HG03039 (cell line): ENCODE measurements around the gene KIAA0513.

Experiments used
- ATAC-seq: cut with Tn5 transposase; IDR thresholded peaks from one replicate; pipeline ENCODE4 v1.9.1; 2021; ENCODE audit warnings: mild to moderate bottlenecking, moderate library complexity; ENCODE audit not compliant: unreplicated experiment

Gene KIAA0513

GRCh38 chr16:85084841-85085510 is 57.4 kb downstream of the KIAA0513 start:
- no peak for ATAC-seq

- no peak for ATAC-seq
Observed at GRCh38 chr16:85085721-85086120, 58.1 kb downstream of the KIAA0513 start.

GRCh38 chr16:85086347-85087291 is 59.0 kb downstream of the KIAA0513 start:
- no peak for ATAC-seq

GRCh38 chr16:85087899-85088569 is 60.4 kb downstream of the KIAA0513 start:
- no peak for ATAC-seq

- ATAC-seq: no peak
Observed at GRCh38 chr16:85088570-85089199, 61.1 kb downstream of the KIAA0513 start.

- ATAC-seq: no peak
Observed at GRCh38 chr16:85089525-85089924, 61.9 kb downstream of the KIAA0513 start.

- ATAC-seq: no peak
Observed at GRCh38 chr16:85090181-85090580, 62.6 kb downstream of the KIAA0513 start.

- no peak for ATAC-seq
Observed at GRCh38 chr16:85090873-85091521, 63.4 kb downstream of the KIAA0513 start.

- no peak for ATAC-seq
Observed at GRCh38 chr16:85091522-85091910, 63.9 kb downstream of the KIAA0513 start.

GRCh38 chr16:85092309-85092708 is 64.7 kb downstream of the KIAA0513 start:
- ATAC-seq: no peak

- ATAC-seq: no peak
Observed at GRCh38 chr16:85092851-85093250, 65.3 kb downstream of the KIAA0513 start.

GRCh38 chr16:85093705-85094104 is 66.1 kb downstream of the KIAA0513 start:
- ATAC-seq: no peak

GRCh38 chr16:85094176-85094805 is 66.7 kb downstream of the KIAA0513 start:
- no peak for ATAC-seq

- ATAC-seq: no peak
Observed at GRCh38 chr16:85094812-85095211, 67.2 kb downstream of the KIAA0513 start.

GRCh38 chr16:85096921-85097320 is 69.3 kb downstream of the KIAA0513 start:
- no peak for ATAC-seq

GRCh38 chr16:85098565-85098964 is 71.0 kb downstream of the KIAA0513 start:
- ATAC-seq: no peak

GRCh38 chr16:85100265-85100664 is 72.7 kb downstream of the KIAA0513 start:
- no peak for ATAC-seq

GRCh38 chr16:85101956-85102630 is 74.5 kb downstream of the KIAA0513 start:
- ATAC-seq: no peak
